Right kidney (tissue), 1 donor: Measurements from ENCODE around the gene WWOX.

Experiments used
- DNase-seq: peaks from one replicate; pipeline ENCODE4 v3.0.0-alpha.2; 2016

The WWOX gene

DNA sequence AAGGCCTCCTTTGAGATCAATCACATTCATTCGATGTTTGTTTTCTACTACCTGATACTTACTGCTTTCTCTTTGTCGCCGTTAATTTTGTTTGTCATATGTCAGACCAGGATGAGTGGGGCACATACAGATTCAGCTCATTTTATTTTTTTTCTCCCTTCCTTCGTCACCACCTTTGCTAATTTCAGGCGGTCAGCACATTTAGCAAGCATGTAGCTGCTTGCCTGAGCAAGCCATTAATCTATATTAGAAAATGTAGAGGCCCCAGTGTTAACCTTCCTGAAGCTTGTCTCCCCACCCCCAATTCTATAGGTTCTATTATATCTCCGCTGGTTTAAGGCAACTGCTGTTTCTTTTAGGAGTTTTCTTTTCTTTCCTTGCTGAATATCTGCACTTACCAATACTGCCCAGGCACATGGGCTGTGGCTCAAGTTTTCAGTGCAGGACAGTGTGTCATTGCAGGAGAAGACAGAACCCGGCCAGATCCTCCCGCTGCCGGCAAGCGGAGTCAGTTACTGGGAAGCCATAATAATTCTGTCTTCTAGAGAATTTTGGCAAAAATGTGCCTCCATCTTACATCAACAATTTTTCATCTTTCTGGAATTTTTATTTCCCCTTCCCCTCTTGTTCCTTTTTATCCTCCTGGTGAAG is 714.3 kb downstream of the WWOX start:
- no peak for DNase-seq

DNA sequence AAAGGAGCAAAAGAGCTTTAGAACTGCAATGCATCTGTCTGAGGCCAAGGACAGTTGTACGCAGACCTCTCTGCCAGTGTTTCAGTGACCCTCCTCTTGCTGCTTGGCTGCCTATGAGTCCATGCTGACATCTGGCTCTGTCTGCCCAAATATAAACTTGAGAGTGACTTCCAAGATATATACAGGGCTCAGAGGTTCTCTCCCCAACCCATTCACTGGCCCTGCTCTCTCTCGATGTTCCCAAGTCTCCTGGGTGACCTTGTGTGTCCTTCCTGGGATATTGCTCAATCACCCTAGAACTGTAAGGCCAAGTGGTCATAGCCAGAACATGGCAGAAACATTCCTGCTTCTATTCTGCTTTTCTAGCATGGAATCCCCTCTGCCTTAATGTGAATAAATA is 716.3 kb downstream of the WWOX start:
- no peak for DNase-seq

DNA sequence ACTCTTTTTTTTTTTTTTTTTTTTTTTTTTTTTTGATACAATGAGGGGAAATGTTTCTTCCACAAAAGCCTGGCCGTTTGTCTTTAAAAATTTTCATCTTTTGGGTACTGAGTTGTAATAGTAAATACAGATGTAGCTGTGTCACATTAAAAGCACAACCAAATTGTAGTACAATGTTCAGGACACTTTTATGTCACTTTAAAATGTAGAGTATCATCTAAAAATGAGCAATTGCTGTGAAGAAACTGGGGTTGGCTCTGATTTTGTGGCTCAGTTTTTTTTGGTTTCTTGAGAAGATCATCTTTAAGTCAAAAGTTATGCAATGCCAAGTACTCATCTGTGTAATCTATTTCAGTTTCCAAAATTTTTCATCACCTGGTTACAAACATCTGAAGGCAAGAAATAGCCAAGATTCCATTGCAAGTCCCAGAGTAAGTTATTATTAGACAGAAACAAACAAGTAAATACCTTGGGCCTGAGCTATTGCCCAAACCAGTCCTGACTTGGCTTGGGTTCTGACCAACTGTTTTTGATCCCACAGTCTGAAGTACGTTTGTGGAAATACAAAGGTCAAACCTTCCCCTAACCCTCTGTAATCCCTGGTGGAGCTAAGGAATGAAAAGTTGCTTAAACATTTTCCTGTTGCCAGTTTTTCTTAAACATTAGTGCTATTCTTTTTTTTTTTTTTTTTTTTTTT is 717.2 kb downstream of the WWOX start:
- DNase-seq = no peak

DNA sequence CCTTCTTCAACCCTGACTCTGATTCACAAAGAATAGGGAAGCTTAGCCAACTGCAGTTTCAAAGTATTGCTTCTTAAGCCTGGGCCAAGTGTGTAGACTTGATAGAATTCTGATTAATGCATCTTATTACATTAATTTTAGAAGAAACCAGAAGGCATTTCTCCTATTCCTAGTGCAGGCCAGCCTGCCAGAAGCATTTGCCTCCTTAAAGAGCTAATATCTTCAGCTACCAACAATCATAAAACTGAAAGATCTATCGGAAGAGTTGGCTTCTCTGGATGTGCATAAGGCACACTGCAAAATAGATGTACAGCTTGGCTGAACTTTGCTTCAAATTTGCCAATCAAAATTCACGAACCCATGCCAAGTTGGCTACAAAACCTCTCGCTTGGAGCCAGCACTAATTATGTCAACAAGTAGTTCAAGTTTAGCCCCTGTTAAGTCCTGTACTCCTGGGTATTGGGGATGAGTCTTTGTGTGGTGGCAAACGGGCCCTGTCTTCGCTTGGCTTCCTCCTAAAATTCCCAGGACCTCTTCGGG is 717.8 kb downstream of the WWOX start:
- no peak for DNase-seq

DNA sequence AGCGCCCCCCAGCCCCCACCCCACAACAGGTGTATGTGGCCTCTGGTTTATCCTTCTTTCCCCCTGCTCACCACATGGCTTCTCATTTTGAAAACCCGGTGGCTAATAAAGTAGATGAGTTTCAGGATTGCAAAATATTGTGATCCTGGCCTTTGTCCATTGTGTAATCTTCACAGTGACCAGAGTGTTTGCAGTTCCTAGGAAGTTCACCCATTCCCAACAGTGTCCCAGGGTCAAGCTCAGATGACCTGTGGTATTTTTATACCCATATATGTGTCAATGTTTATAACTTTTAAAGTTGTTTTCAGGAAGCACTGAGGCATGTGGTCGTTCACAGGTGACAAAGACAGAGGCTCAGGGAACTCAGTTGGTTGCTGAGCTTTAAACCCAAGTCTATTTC is 721.9 kb downstream of the WWOX start:
- no peak for DNase-seq

DNA sequence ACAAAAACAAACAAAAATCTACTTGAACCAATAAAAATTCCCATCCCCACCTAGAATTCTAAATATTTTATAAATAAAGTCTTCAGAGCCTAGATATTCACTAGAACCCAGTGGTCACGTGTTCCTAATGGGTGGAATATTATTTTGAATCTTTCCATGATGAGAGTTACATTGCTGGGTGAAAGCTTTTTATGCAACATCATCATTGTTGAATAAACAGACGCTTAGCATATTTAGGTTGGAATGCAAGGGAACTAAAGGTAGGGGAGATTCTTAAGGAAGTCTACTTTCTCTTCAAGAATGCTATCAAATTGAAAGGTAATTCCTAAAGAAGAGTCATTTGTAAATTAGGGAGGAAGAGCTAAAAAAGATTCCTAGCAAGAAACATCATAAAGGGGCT is 723.1 kb downstream of the WWOX start:
- no peak for DNase-seq

DNA sequence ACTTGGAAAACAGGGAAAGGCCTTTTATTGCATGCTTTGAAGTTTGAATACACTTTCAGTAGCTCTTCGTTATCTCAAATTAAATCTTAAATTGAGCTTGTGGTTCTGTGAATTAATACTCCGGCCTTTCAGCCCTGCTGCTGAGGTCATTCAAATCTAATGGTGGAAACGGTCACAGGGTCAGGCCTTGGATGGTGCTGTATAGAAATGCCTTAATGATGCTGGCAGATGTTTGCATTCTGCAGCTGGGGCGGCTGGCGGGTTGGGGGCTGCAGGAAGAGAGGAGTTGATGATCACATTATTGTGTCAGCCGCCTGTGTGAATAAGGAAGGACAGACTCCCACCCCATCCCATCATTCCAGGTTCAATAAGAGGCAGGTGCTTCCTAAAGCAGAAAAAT is 723.6 kb downstream of the WWOX start:
- no peak for DNase-seq

DNA sequence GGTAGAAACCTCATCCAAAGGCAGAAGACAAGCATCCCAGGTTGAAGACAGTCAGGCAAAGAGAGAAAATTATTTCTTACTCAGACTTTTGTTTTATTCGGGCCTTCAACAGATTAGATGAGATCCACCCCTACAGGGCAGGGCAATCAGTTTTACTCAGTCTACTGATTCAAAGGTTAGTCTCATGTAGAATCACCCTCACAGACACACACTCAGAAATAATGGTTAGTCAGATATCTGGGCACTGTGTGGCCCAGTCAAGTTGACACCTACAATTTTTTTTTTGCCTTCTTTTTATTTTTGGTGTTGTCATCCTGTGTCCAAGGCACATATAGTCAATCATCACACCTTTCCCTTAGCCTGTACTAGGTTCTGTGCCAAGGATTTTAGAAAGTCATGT is 729.8 kb downstream of the WWOX start:
- DNase-seq = no peak

DNA sequence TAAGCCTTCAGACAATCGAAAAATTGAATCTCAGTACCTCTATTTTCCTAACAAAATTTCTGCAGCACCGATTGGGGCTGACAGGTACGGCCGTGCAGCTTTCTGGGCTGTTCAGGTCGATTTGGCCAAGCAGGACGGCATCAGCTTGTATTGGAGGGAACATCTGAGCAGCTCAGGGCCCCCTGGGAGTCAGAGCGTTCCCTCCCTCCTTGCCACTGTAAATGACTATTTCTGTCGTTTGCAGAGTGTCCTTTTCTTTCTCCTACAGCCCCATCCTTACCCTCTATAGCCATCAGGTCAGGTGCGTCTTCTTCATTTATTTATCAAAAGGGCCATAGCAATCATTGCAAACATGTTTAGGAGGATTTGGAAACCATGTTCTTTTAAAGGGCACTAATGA is 731.1 kb downstream of the WWOX start:
- DNase-seq = no peak

DNA sequence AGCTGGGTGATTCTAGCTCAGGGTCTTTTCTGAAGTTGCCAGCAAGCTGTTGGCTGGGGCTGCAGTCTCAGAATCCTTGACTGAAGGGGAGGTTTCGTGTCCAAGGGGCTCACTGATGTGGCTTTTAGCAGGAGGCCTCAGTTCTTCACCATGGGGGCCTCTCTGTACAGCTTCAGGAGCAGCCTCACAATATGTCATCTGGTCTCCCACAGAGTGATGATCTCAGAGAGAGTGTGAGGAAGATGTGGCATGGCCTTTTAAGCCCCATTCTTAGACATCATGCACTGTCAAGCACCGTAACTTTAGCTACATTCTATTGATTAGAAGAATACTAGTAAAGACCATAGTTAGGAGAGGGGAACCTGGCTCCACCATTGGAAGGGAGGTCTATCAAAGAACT is 732.6 kb downstream of the WWOX start:
- no peak for DNase-seq

DNA sequence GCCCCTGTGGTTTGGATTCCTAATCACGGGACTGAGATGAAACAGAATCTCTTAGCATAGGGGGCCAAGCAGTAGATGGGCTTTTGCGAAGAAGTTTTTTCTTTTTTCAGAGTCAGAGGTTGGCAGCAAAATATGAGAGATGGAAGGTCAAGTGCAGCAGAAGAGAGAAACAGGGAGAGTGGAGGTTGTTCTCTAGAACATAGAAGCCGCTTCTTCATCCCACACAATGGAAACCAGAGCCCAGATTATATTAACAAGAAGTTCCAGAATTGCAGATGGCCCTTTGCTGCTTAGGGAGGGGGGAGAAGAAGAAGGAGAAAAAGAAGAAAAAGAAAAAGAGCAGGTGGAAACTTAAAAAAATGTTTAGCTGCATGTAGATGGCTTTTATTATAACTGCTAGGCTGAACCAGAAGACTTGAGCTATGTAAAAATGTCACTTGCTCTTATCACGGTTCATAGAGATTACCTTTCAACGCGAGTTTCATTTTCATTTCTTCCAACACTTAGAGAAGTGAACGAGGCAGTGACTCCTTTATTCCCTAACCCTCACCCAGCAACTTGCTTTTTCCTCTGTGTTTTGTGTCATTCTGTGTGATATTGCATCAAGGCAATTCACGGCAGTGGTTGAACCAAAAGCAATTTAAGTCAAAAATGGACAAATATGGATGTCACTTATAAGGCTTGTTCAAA is 737.5 kb downstream of the WWOX start:
- no peak for DNase-seq

DNA sequence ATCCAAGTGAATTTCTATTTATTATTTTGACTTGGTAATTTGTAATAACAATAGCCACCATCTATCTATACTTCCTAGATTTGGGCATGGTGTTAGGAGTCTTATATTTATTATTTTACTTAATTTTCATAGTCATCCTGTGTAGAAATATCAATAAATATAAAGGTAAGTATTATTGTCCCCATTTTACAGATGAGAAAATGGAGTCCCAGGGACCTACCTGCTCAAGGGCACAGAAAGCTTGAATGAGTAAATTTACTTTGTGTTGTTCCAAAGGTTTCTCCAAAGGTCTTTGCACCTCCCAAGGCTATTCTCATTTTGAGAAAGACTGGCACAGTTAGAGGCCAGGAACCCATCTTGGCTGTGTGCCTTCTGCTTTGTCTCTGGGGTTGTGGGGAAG is 738.3 kb downstream of the WWOX start:
- DNase-seq = no peak

DNA sequence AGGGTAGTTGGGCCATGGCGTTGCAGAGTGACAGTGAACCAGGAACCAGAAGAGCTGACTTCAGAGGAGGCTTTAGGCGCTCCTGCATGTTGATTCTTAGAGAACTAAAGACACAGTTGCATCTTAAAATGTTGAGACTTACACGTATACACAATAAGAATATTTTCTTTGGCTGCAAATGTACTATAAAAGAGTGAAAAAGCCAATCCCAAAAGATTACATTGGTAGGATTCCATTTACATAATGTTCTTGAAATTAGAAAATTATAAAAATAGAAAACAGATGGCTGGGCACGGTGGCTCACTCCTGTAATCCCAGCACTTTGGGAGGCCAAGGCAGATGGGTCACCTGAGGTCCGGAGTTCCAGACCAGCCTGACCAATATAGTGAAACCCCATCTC is 738.8 kb downstream of the WWOX start:
- no peak for DNase-seq

DNA sequence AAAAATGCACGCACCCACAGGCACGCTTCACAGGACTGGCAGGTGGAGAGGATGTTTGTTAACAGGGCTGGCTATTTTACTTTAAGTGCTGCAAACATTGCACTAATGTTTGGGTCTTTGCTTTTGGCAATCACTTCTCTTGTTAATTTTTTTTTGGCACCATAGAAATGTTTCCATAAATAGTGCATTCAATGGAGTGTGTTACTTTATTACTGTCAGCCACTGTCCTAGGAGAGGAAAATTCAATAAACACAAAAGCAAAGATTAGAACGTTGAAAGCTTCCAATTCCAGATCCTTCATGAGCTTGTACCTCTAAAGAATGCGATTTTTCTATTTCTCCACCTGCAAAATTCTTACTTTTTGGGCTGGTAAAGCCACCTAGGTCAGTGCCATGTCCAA is 743.5 kb downstream of the WWOX start:
- no peak for DNase-seq

DNA sequence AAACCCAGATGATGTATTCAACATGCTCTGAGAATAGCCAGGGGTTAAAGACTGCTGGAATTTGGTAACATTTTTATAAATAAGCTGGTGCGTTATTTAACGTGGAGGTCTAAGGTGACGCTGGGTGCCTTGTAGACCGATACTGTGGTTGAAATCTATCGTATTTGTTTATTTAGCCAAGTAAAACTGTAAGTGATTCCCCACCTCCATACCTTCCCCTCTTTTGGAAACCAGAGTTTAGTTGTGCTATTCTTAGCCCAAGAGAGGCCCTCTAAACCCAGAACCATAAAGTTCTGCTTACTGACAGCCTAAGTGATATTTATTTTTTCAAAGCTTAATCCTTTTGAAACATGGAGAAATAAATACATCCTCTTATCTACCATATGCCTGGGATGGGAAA is 744.5 kb downstream of the WWOX start:
- DNase-seq = no peak

DNA sequence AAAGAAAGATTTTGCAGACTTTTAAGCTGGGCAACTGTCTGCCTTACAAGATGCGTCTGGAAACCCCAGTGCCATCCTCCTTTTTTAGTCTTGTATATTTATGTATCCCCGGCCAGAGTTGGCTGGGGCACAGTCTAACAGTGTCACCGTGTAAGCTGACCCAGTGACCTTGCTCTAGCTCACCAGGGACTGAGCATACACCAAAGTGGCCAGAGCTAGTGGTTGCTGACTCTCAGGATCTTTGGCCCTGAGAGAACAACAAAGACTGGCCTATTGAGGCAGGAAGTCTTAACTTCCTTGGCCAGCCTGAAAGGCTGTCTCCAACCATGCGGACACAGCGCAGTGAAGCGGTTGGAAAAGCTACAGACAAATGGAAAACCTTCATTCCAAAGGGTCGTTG is 745.2 kb downstream of the WWOX start:
- peak; percentile 6 for DNase-seq

DNA sequence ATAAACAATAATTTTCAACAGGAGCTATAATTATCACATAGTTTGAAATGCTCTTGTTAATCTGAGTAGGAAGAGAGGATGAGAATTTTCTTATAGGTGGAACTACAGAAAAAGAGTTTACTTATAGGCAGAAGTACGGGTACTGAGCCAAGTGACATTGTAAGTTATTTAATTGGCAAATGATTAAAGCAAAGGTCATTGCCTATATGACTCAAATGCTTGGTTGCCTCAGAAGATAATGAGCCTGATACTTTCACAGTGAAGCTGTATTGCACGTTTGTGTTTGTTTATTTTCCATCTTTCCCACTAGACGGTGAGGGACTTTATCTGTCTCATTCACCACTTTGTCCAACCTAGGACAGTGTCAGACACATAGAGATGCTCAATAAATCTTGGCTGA is 751.8 kb downstream of the WWOX start:
- no peak for DNase-seq

DNA sequence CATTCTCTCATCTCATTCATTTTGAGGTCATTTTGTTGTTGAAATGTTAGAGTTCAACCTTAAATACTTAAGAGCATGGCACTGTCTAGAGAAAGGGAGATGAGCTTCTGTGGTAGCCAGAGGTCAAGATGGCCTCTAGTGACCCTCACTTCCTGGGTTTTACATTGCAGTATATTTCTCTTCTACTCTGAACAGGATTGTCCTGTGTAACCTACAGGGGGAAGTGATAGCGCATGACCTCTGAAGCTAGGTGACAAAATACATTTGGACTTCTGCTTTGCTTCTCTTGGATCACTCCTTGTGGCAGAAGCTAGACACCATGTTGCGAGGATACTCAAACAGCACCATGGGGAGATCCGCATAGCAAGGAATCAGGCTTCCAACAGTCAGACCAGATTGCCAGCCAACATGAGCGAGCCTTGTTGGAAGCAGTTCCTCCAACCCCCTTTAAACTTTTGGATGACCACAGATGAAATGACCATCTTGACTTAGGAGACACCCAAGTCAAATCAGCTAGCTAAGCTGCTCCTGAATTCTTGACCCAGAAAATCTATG is 752.7 kb downstream of the WWOX start:
- DNase-seq = no peak

DNA sequence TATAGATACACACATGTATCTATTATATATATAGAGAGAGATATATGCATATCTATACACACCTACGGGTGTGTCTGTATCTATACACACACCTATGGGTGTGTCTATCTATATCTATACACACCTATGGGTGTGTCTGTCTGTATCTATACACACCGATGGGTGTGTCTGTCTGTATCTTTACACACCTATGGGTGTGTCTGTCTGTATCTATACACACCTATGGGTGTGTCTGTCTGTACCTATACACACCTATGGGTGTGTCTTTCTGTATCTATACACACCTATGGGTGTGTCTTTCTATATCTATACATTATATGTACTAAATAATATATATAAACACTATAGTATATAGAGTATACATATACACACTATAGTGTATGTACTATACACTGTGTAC is 762.6 kb downstream of the WWOX start:
- DNase-seq = no peak

DNA sequence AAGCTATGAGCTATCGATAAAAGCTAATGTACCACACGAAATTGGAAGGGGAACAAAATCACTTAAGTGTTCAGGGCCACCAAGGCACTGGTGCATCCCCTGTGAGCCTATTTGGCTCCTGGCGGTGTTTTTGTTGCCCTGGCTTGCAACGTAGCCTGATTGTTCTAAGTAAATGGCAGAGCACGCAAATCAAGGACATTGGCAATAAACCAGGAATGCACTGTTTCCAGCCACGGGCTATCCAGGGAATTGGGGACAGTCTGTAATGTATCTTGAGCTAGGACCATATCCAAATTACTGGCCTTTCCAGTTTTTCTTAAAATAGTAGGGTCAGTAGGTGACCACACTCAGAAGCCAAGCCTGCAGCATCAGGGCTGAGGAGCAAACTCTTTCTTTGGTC is 767.1 kb downstream of the WWOX start:
- no peak for DNase-seq

DNA sequence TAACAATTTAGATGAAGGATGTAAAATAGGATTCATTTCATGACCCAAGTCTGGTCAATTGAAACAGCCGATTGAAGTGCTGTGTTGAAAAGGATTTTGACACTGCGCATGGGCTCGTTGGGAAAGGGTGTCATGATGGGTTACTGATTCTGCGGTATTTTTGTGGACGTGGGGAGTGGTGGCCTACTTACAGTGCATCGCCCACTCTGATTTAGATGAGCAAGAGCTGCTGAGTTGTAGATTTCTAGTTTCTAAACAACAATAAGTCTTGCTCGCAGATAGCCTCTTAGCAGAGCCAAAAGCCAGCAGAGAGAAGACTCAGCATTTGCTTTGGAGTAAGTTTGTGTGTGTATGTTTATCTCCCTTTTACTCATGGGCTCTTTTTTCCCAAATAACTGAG is 770.0 kb downstream of the WWOX start:
- no peak for DNase-seq

DNA sequence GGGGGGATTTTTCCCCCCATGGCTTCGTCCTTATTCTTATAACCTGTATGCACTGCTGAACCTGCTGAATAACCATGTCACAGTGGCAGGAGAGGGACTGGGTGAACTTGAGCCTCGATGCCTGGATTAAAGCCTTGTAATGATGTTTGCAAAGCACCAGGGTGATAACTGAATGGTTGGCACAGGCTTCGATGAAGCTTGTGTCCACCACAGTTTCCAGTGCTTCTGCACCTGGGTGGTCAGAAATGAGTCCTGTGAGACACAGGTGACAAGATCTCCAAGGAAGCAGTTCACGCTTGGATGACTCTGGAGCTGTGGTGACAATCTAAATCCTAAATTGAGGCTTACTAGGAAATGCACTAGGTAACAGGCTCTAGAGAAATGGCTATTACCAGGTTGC is 771.8 kb downstream of the WWOX start:
- DNase-seq = no peak

DNA sequence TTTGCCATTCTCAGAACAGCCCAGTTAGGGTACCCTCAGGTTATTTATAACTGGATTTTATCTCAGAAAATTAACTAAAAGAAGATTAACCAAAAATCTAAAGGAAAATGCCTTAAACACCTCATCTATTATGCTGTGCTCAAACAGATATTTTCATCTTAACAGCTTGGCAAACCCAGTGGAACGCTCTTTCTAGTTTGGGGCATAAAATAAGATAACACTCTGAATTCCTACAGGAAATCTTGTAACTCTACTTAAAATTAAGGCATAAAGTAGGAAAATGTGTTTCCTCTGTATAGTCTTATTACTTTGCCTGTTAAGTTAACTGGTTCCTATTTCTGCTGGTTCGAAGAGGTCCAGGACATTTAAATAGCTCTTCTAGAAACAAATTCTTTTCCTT is 777.2 kb downstream of the WWOX start:
- no peak for DNase-seq
